IPS-18a (cell line): ENCODE measurements around the gene UTF1.

ENCODE experiments used
- H3K27ac ChIP-seq: one replicate; pipeline ENCODE4 v1.5.1; 2013; ENCODE audit warnings: low read length
- H3K27me3 ChIP-seq: one replicate; pipeline ENCODE4 v1.6.1; 2013; ENCODE audit warnings: mild to moderate bottlenecking, low read length; ENCODE audit not compliant: control insufficient read depth, insufficient read depth
- H3K36me3 ChIP-seq: one replicate; pipeline ENCODE4 v1.6.1; 2013; ENCODE audit warnings: low read depth, low read length; ENCODE audit not compliant: control insufficient read depth
- H3K4me1 ChIP-seq: one replicate; pipeline ENCODE4 v1.6.1; 2013; ENCODE audit warnings: low read depth, low read length; ENCODE audit not compliant: control insufficient read depth
- H3K4me3 ChIP-seq: one replicate; pipeline ENCODE4 v1.5.1; 2013; ENCODE audit warnings: low read length
- H3K9ac ChIP-seq: one replicate; pipeline ENCODE4 v1.6.1; 2013; ENCODE audit warnings: mild to moderate bottlenecking, low read length, moderate library complexity
- H3K9me3 ChIP-seq: one replicate; pipeline ENCODE4 v1.6.1; 2013; ENCODE audit warnings: low read depth, low read length; ENCODE audit not compliant: control insufficient read depth

The UTF1 gene

GRCh38 chr10:133246236-133246626 lies 16.2 kb downstream of the UTF1 start:
- Histone ChIP-seq H3K9me3 (no peaks in the 10 kb centered on the region), H3K9ac (no peak overlapping the region), H3K36me3 (no peaks in the 10 kb centered on the region), H3K27ac (no peak overlapping the region), H3K4me1 (peaks cover 7% of the 10 kb centered on the region), H3K4me3 (no peak overlapping the region), H3K27me3 (no peaks in the 10 kb centered on the region)

- H3K4me1 ChIP-seq, result peaks cover 7% of the 10 kb centered on the region
- no peaks in the 10 kb centered on the region for H3K9me3 ChIP-seq
- no peaks in the 10 kb centered on the region for H3K36me3 ChIP-seq
- no peak overlapping the region for H3K9ac ChIP-seq
- no peak overlapping the region for H3K27ac ChIP-seq
- no peaks in the 10 kb centered on the region for H3K27me3 ChIP-seq
- no peak overlapping the region for H3K4me3 ChIP-seq
These were observed 17.8 kb downstream of the UTF1 start for GRCh38 chr10:133247681-133248333.

GRCh38 chr10:133248334-133248715 lies 18.3 kb downstream of the UTF1 start:
- Histone ChIP-seq H3K27me3 (no peaks in the 10 kb centered on the region), H3K36me3 (no peaks in the 10 kb centered on the region), H3K4me3 (no peak overlapping the region), H3K9ac (no peak overlapping the region), H3K4me1 (peaks cover 7% of the 10 kb centered on the region), H3K9me3 (no peaks in the 10 kb centered on the region), H3K27ac (no peak overlapping the region)

- no peak overlapping the region for H3K4me3 ChIP-seq
- no peaks in the 10 kb centered on the region for H3K36me3 ChIP-seq
- H3K9me3 ChIP-seq, result no peaks in the 10 kb centered on the region
- no peaks in the 10 kb centered on the region for H3K27me3 ChIP-seq
- peaks cover 7% of the 10 kb centered on the region for H3K4me1 ChIP-seq
- H3K27ac ChIP-seq, result no peak overlapping the region
- no peak overlapping the region for H3K9ac ChIP-seq
These were observed 19.2 kb downstream of the UTF1 start for GRCh38 chr10:133249094-133249780.

GRCh38 chr10:133249975-133250754 lies 20.1 kb downstream of the UTF1 start:
- Histone ChIP-seq H3K36me3 (no peaks in the 10 kb centered on the region), H3K9ac (no peak overlapping the region), H3K27me3 (no peaks in the 10 kb centered on the region), H3K27ac (no peak overlapping the region), H3K4me1 (peaks cover 7% of the 10 kb centered on the region), H3K4me3 (no peak overlapping the region), H3K9me3 (no peaks in the 10 kb centered on the region)

GRCh38 chr10:133251388-133252222 lies 21.6 kb downstream of the UTF1 start:
- Histone ChIP-seq H3K27ac (no peak overlapping the region), H3K27me3 (no peaks in the 10 kb centered on the region), H3K4me3 (no peak overlapping the region), H3K36me3 (no peaks in the 10 kb centered on the region), H3K9ac (no peak overlapping the region), H3K4me1 (peaks cover 7% of the 10 kb centered on the region), H3K9me3 (no peaks in the 10 kb centered on the region)

GRCh38 chr10:133252223-133252552 lies 22.2 kb downstream of the UTF1 start:
- no peaks in the 10 kb centered on the region for H3K9me3 ChIP-seq
- peaks cover 8% of the 10 kb centered on the region for H3K4me1 ChIP-seq
- no peak overlapping the region for H3K4me3 ChIP-seq
- H3K27me3 ChIP-seq, result no peaks in the 10 kb centered on the region
- H3K27ac ChIP-seq, result no peak overlapping the region
- no peak overlapping the region for H3K9ac ChIP-seq
- H3K36me3 ChIP-seq, result no peaks in the 10 kb centered on the region

- no peaks in the 10 kb centered on the region for H3K27me3 ChIP-seq
- H3K27ac ChIP-seq, result no peak overlapping the region
- H3K4me1 ChIP-seq, result peaks cover 3% of the 10 kb centered on the region
- H3K9ac ChIP-seq, result no peak overlapping the region
- H3K9me3 ChIP-seq, result no peaks in the 10 kb centered on the region
- no peaks in the 10 kb centered on the region for H3K36me3 ChIP-seq
- no peak overlapping the region for H3K4me3 ChIP-seq
These were observed 23.4 kb downstream of the UTF1 start for GRCh38 chr10:133253361-133253955.

GRCh38 chr10:133254421-133255120 lies 24.6 kb downstream of the UTF1 start:
- H3K27ac ChIP-seq, result no peak overlapping the region
- H3K27me3 ChIP-seq, result no peaks in the 10 kb centered on the region
- no peaks in the 10 kb centered on the region for H3K36me3 ChIP-seq
- peaks cover 3% of the 10 kb centered on the region for H3K4me1 ChIP-seq
- H3K9ac ChIP-seq, result no peak overlapping the region
- no peaks in the 10 kb centered on the region for H3K9me3 ChIP-seq
- no peak overlapping the region for H3K4me3 ChIP-seq

GRCh38 chr10:133255323-133255722 lies 25.3 kb downstream of the UTF1 start:
- Histone ChIP-seq H3K27ac (no peak overlapping the region), H3K9ac (no peak overlapping the region), H3K4me3 (no peak overlapping the region), H3K36me3 (no peaks in the 10 kb centered on the region), H3K9me3 (no peaks in the 10 kb centered on the region), H3K4me1 (peaks cover 3% of the 10 kb centered on the region), H3K27me3 (no peaks in the 10 kb centered on the region)
